HCEC 1CT (cell line): ENCODE measurements around the gene REV1.
"Not testable (repeated sequence)": the region's sequence is repeated elsewhere in the genome, so short reads cannot be mapped to it uniquely, and the experiment has no call there.

Source experiments
- DNase-seq: peaks from one replicate; pipeline ENCODE4 v3.0.0-alpha.2; 2017

REV1 gene

DNA sequence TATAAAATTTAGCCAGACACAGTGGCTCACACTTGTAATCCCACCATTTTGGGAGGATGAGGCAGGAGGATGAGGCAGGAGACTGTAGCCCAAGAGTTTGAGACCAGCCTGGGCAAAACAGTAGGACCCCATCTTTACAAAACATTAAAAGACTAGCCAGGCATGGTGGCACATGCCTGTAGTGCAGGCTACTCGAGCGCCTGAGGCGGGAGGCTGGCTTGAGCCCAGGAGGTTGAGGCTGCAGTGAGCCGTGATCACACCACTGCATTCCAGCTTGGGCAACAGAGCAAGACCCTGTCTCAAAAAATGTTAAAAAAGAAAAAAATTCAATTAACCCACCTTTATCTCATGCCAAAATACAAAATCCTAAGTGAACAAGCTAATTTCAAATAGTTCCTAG, 4.0 kb downstream of the REV1 start:
- no peak for DNase-seq

DNA sequence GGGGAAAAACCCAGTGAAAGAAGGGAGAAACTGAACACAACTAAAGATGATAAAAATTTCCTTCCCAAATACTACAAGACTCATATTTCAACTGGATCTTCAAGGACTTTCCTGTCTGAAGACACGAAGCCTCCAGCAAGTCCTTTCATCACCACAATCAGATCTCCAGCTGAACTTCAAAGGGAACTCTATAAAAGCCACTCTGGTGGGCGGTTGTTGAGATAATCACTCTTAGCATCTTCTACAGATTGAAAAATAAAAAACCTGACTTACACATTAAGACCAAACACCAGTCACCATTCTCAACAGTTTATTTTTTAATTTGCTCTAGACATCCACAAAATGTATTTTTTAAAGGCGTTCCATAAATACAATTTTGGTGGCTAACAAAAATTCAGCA, 4.4 kb downstream of the REV1 start:
- no peak for DNase-seq

DNA sequence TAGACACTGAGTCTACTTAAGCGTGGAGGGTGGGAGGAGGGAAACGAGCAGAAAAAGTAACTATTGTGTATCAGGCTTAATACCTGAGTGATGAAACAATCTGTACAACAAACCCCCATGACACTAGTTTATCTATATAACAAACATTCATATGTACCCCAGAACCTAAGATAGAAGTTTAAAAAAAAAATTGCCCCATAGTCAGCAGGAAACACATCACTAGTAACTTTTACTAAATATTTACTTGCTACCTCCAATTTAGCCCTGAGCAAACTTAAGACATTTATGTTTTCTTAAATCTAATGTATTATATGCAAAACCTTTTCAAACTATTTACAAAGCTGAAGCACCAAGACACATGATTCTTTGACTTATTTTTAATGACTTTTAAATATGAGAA, 5.6 kb downstream of the REV1 start:
- no peak for DNase-seq

- DNase-seq: peak; percentile 36
Observed at GRCh38 chr2:99481941-99482340, 7.9 kb downstream of the REV1 start.

DNA sequence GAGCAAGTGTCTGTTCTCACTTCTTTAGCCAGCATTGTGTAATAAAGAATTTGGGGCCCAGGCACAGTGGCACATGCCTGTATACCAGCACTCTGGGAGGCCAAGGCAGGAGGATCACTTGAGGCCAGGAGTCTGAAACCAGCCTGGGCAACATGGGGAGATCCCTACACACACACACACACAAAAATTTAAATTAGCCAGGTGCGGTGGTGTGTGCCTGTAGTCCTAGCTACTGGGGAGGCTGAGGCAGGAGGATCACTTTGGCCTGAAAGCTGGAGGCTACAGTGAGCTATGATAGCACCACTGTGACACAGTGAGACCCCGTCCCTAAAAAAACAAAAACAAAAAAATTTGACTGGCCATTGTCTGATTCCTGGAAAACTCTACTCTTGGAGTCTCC, 8.3 kb downstream of the REV1 start:
- DNase-seq: no peak

DNA sequence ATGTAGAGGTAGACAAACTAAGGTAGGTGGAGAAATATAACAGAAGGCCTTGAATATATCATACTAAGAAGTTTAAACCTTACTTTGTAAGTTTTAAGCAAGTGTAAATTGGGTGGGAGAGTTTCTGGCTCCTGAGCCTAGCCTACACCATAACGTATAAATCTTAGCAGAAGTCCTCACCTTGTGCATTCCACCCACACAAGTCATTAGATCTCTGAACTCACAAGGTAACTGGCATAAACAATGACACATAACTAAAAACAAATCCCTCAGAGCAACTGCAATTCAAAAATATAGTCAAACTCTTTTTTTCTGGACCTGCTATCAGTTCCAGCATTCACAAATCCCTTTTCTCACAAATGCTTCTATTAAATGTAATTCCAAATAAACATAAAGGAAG, 9.4 kb downstream of the REV1 start:
- no peak for DNase-seq

- DNase-seq: no peak
Observed at GRCh38 chr2:99478632-99479031, 11.2 kb downstream of the REV1 start.

GRCh38 chr2:99477054-99477453, 12.8 kb downstream of the REV1 start:
- no peak for DNase-seq

DNA sequence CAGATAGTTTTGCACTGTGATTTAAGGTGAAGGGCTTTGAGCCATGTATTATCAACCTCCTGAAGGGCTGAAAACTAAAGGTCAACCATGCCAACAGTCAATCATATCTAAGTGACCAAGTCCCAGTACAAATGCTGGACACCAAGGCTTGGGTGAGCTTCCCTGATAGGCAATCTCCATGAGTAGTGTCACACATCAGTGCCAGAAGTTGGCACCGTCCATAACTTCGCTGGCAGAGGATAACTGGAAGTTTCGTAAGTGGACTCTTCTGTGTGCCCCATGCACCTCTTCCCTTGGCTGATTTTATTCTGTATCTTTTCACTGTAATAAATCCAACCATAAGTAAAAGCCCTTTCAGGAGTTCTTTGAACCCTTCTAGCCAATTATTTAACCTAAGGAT, 13.2 kb downstream of the REV1 start:
- DNase-seq: no peak

DNA sequence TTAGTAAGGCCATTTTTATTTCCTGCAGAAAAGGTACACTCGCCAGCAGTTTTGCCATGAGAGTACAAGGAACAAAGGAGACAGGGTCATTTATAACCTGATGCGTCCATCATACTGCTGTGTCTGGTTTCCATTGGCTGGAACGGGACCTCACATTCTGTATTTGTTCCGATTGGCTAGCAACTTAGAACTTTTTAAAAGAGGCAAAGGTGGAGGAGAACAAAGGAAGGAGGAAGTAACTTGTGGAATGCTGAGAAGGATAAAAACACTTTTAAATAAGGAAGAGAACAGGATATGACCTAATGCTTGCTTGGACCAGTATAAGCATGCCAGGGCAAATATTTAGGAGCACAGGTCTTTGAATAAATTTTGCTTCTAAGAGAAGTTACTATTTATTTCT, 14.7 kb downstream of the REV1 start:
- peak; percentile 32 for DNase-seq

DNA sequence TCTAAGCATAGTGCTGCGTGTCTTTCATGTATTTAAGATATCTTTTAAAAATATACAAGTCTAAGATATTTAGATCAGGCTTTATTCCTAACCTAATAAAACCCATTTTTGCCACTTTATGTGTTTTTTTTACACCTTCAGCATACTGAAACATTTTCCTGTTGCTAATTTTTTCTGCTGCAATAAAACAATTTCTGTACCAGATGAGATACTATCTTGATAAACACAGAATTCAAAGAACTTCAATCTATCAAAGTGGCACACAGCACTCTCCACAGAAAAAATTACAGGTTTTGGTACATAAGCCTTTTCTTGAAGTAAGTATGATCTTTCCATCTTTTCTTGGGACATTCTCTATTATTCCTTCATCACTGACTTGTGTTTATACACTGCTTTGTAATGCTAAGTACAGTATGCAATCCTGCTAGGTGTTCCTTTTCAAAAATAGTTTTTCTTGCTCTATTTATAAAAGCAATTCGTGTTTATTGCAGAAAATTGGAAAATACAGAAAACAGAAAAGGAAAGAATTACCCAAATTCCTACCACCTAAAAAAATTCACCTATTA, 16.2 kb downstream of the REV1 start:
- DNase-seq: no peak

GRCh38 chr2:99472600-99472960, 17.2 kb downstream of the REV1 start:
- no peak for DNase-seq

- no peak for DNase-seq
Observed at GRCh38 chr2:99471654-99472599, 17.9 kb downstream of the REV1 start.

DNA sequence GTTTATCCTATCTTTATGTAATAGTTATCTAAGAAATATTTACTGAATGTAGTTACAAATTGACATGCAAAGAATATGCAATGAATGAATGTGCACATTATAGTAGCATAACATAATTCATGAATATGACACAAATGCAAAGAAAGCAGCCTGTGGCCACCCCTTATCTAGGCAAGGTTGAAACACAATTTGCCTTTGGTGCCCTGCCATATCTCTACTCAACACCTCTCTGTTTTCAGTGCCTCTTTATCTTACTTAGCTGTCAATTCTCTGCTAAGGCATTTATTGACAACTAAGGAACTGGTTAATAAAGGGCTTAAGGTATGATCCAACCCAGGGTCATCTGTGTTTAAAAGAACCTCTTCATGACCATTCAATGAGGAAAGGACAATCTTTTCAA, 18.9 kb downstream of the REV1 start:
- DNase-seq: no peak

- DNase-seq: not testable (repeated sequence)
Observed at GRCh38 chr2:99470459-99470858, 19.4 kb downstream of the REV1 start.

DNA sequence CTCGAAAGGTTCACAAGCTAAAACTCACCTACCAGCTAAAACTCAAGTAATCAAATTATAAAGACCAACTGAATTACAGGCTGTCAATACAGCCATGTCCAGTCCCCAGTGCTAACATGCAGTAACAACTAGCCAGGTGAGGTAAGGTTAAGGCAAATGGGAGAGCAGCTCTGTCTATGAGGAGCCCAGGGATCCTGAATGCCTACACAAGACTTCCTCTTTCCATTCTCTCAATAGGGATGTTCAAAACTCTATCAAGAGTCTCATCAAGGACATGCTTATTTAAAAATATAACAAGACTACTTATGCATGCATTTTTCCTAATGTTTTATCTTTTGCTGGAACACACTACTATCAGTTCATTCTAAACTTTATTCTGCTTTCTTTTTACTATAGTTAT, 20.4 kb downstream of the REV1 start:
- DNase-seq: no peak

GRCh38 chr2:99468155-99468554, 21.7 kb downstream of the REV1 start:
- DNase-seq: no peak

- no peak for DNase-seq
Observed at GRCh38 chr2:99467390-99467789, 22.4 kb downstream of the REV1 start.

- DNase-seq: no peak
Observed at GRCh38 chr2:99461828-99462483, 27.9 kb downstream of the REV1 start.

DNA sequence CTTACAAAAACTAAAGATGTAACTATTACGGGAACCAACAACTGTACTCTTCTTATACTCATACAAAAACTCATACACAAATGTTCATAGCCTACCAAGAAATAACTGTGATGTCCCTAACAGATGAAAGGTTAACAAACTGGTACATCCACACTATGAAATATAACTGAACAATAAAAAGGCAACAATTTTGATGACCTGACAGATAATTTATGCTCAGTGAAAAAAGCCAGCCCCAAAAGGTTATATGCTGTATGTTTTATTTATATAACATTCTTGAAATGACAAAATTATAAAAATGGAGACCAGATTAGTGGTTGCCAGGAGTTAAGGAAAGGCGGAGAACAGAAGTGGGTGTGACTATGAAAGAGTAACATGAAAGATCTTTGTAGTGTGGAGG, 31.3 kb downstream of the REV1 start:
- no peak for DNase-seq

GRCh38 chr2:99451686-99452085, 38.1 kb downstream of the REV1 start:
- DNase-seq: no peak

GRCh38 chr2:99451280-99451679, 38.5 kb downstream of the REV1 start:
- DNase-seq: no peak

- DNase-seq: no peak
Observed at GRCh38 chr2:99450199-99450598, 39.6 kb downstream of the REV1 start.

DNA sequence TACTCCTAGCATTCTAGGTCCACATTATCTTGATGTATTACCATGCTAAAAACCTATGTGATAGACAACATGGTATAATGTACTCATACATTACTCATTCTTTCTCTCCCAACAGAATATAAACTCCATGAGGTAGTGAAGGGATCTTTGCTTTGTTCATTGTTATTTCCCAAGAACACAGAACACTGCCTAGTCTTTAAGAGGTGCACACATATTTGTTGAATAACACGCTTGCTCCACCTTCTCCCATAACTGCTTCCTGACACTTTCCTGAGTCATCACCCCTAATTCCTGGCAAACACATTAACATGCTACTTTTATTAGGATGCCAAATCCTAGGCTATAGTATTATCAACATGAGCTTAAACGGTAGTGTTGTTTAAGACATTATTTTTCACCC, 41.3 kb downstream of the REV1 start:
- DNase-seq: peak; percentile 86
